Gastrocnemius medialis (tissue), 4 donors: ENCODE measurements around the gene ZNF775.

Experiments used
- POLR2A ChIP-seq, 2 donors: fragments of 450-650 bp; IDR thresholded peaks; one replicate each; pipeline ENCODE4 v1.6.1; 2017; ENCODE audit warnings: antibody characterized with exemption in 2 of 2, mild to moderate bottlenecking in 2 of 2, moderate library complexity in 2 of 2
- TF ChIP-seq, protein P1 (sequence below), 5 experiments: fragments of 450-650 bp in 3 of 5; fragments of 200-600 bp in 2 of 5; sonication (generic) in 2 of 5; IDR thresholded peaks in 4 of 5; conservative IDR thresholded peaks in 1 of 5; 1 replicate in 4 of 5; 2 replicates in 1 of 5; pipeline ENCODE4 v1.5.1; 2016 to 2019; ENCODE audit warnings: antibody characterized with exemption in 5 of 5, mild to moderate bottlenecking in 3 of 5, moderate library complexity in 3 of 5

DNA sequence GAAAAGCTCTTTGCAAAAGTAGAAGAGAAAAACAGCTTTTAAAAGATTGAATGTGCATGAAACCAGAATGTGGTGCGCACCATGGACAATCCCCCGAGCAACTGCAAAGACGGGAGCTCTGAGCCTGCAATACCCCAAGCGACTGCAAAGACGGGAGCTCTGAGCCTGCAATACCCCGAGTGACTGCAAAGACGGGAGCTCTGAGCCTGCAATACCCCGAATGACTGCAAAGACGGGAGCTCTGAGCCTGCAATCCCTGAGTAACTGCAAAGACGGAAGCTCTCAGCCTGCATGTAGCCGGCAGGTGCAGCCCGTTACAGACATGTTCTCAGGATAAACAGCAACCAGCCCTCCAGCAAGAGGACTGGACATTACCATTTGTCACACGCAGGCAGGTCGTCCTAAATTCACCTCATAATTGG, 6.2 kb downstream of the ZNF775 start:
- TF ChIP-seq, protein P1, sequence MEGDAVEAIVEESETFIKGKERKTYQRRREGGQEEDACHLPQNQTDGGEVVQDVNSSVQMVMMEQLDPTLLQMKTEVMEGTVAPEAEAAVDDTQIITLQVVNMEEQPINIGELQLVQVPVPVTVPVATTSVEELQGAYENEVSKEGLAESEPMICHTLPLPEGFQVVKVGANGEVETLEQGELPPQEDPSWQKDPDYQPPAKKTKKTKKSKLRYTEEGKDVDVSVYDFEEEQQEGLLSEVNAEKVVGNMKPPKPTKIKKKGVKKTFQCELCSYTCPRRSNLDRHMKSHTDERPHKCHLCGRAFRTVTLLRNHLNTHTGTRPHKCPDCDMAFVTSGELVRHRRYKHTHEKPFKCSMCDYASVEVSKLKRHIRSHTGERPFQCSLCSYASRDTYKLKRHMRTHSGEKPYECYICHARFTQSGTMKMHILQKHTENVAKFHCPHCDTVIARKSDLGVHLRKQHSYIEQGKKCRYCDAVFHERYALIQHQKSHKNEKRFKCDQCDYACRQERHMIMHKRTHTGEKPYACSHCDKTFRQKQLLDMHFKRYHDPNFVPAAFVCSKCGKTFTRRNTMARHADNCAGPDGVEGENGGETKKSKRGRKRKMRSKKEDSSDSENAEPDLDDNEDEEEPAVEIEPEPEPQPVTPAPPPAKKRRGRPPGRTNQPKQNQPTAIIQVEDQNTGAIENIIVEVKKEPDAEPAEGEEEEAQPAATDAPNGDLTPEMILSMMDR (IDR thresholded peaks at IDR 0.05 in 4 of 5, conservative IDR thresholded peaks at IDR 0.05 in 1 of 5): no peak
- no peak for TF ChIP-seq POLR2A (IDR thresholded peaks at IDR 0.05)
